BLaER1 treated with 17β-estradiol and CSF1 and Interleukin-3, amounts not matched to agents 10 nM and 100 nM (cell line): ENCODE measurements around the gene SEC61A1.
A peak's percentile ranks its signal among the peaks of the same experiment; 100 is the strongest.

ENCODE experiments used
- H3K27ac ChIP-seq, 11 experiments: shearing (Covaris generic); formaldehyde crosslinking; 2 replicates each; pipeline ENCODE4 v1.8.1; 2022
- H3K27me3 ChIP-seq, 11 experiments: shearing (Covaris generic); formaldehyde crosslinking; 2 replicates each; pipeline ENCODE4 v1.8.1; 2022
- H3K36me3 ChIP-seq, 11 experiments: shearing (Covaris generic); formaldehyde crosslinking; 2 replicates each; pipeline ENCODE4 v1.8.1; 2022
- H3K4me1 ChIP-seq, 10 experiments: shearing (Covaris generic); formaldehyde crosslinking; 2 replicates each; pipeline ENCODE4 v1.8.1; 2022
- H3K4me2 ChIP-seq, 11 experiments: shearing (Covaris generic); formaldehyde crosslinking; 2 replicates each; pipeline ENCODE4 v1.8.1; 2022
- H3K4me3 ChIP-seq, 10 experiments: shearing (Covaris generic); formaldehyde crosslinking; 2 replicates each; pipeline ENCODE4 v1.8.1; 2022
- H3K9ac ChIP-seq, 11 experiments: shearing (Covaris generic); formaldehyde crosslinking; 2 replicates each; pipeline ENCODE4 v1.8.1; 2022
- H3K9me3 ChIP-seq, 11 experiments: shearing (Covaris generic); formaldehyde crosslinking; replicated peaks in 1 of 11; 2 replicates each; pipeline ENCODE4 v1.8.1; 2022
- H4K20me1 ChIP-seq, 11 experiments: shearing (Covaris generic); formaldehyde crosslinking; 2 replicates each; pipeline ENCODE4 v1.8.1; 2022
- Cebpa-rat ChIP-seq, 11 experiments: shearing (Covaris generic); IDR thresholded peaks; 2 replicates each; pipeline ENCODE4 v1.8.1; 2022

SEC61A1 gene

GRCh38 chr3:128066114-128066513, 13.9 kb downstream of the SEC61A1 start:
- H3K9me3 ChIP-seq: no peaks in the 10 kb centered on the region
- TF ChIP-seq Cebpa-rat (IDR thresholded peaks at IDR 0.05): no peak
- H3K27me3 ChIP-seq: no peaks in the 10 kb centered on the region
- H3K4me1 ChIP-seq: no peaks in the 10 kb centered on the region
- H3K4me3 ChIP-seq: no peak overlapping the region
- H3K9ac ChIP-seq: no peak overlapping the region; a peak in 1 of 22 replicates
- no peak overlapping the region for H3K4me2 ChIP-seq
- H4K20me1 ChIP-seq: peaks cover 83 to 100% (median 100%) of the 10 kb centered on the region in 11 experiments; a peak in 21 of 22 replicates
- H3K27ac ChIP-seq: no peak overlapping the region
- H3K36me3 ChIP-seq: peaks cover 100% of the 10 kb centered on the region in 11 experiments

- no peak overlapping the region for H3K27ac ChIP-seq
- H3K4me1 ChIP-seq: no peaks in the 10 kb centered on the region
- H3K9ac ChIP-seq: peak overlapping the region in 1 of 11 experiments; percentile 10; a peak in 3 of 22 replicates
- TF ChIP-seq Cebpa-rat (IDR thresholded peaks at IDR 0.05): no peak
- no peak overlapping the region for H3K4me2 ChIP-seq
- no peak overlapping the region for H3K4me3 ChIP-seq
- H4K20me1 ChIP-seq: peaks cover 83 to 100% (median 100%) of the 10 kb centered on the region in 11 experiments; a peak in 21 of 22 replicates
- peaks cover 100% of the 10 kb centered on the region in 11 experiments for H3K36me3 ChIP-seq
- no peaks in the 10 kb centered on the region for H3K27me3 ChIP-seq
- H3K9me3 ChIP-seq: no peaks in the 10 kb centered on the region
Observed at GRCh38 chr3:128066676-128067075, 14.4 kb downstream of the SEC61A1 start.

GRCh38 chr3:128067489-128067888, 15.3 kb downstream of the SEC61A1 start:
- H3K4me2 ChIP-seq: no peak overlapping the region
- H3K27me3 ChIP-seq: no peaks in the 10 kb centered on the region
- H3K4me3 ChIP-seq: no peak overlapping the region
- H3K27ac ChIP-seq: no peak overlapping the region
- peaks cover 100% of the 10 kb centered on the region in 11 experiments for H3K36me3 ChIP-seq
- H3K4me1 ChIP-seq: peaks cover 0 to 7% (median 0%) of the 10 kb centered on the region in 10 experiments; a peak in 6 of 20 replicates
- H3K9me3 ChIP-seq: no peaks in the 10 kb centered on the region
- peaks cover 83 to 100% (median 100%) of the 10 kb centered on the region in 11 experiments; a peak in 21 of 22 replicates for H4K20me1 ChIP-seq
- H3K9ac ChIP-seq: no peak overlapping the region
- no peak for TF ChIP-seq Cebpa-rat (IDR thresholded peaks at IDR 0.05)

- no peak for TF ChIP-seq Cebpa-rat (IDR thresholded peaks at IDR 0.05)
- H3K27ac ChIP-seq: no peak overlapping the region; a peak in 1 of 22 replicates
- no peak overlapping the region for H3K9ac ChIP-seq
- H3K27me3 ChIP-seq: no peaks in the 10 kb centered on the region
- H4K20me1 ChIP-seq: peaks cover 90 to 100% (median 100%) of the 10 kb centered on the region in 11 experiments; a peak in 21 of 22 replicates
- no peak overlapping the region for H3K4me2 ChIP-seq
- H3K4me1 ChIP-seq: peaks cover 0 to 13% (median under 1%) of the 10 kb centered on the region in 10 experiments; a peak in 10 of 20 replicates
- H3K9me3 ChIP-seq: no peaks in the 10 kb centered on the region
- peaks cover 99 to 100% (median 100%) of the 10 kb centered on the region in 11 experiments for H3K36me3 ChIP-seq
- no peak overlapping the region for H3K4me3 ChIP-seq
Observed at GRCh38 chr3:128068156-128068620, 16.0 kb downstream of the SEC61A1 start.

GRCh38 chr3:128069271-128069670, 17.0 kb downstream of the SEC61A1 start:
- H3K27me3 ChIP-seq: no peaks in the 10 kb centered on the region
- H4K20me1 ChIP-seq: peaks cover 94 to 100% (median 100%) of the 10 kb centered on the region in 11 experiments; a peak in 21 of 22 replicates
- H3K4me3 ChIP-seq: no peak overlapping the region
- peaks cover 0 to 20% (median 10%) of the 10 kb centered on the region in 10 experiments; a peak in 13 of 20 replicates for H3K4me1 ChIP-seq
- no peak overlapping the region for H3K27ac ChIP-seq
- H3K4me2 ChIP-seq: no peak overlapping the region
- peaks cover 88 to 100% (median 95%) of the 10 kb centered on the region in 11 experiments for H3K36me3 ChIP-seq
- H3K9me3 ChIP-seq: no peaks in the 10 kb centered on the region
- TF ChIP-seq Cebpa-rat (IDR thresholded peaks at IDR 0.05): no peak
- no peak overlapping the region for H3K9ac ChIP-seq

GRCh38 chr3:128070898-128071591, 18.8 kb downstream of the SEC61A1 start:
- H4K20me1 ChIP-seq: peaks cover 89 to 100% (median 100%) of the 10 kb centered on the region in 11 experiments; a peak in 21 of 22 replicates
- H3K4me2 ChIP-seq: no peak overlapping the region
- H3K4me1 ChIP-seq: peaks cover 4 to 33% (median 16%) of the 10 kb centered on the region in 10 experiments
- no peak overlapping the region for H3K27ac ChIP-seq
- H3K9ac ChIP-seq: peak overlapping the region in 1 of 11 experiments; percentile 34; a peak in 2 of 22 replicates
- H3K36me3 ChIP-seq: peaks cover 70 to 93% (median 77%) of the 10 kb centered on the region in 11 experiments
- TF ChIP-seq Cebpa-rat (IDR thresholded peaks at IDR 0.05): no peak
- H3K4me3 ChIP-seq: no peak overlapping the region
- peaks cover 5 to 10% (median 8%) of the 10 kb centered on the region in 11 experiments for H3K27me3 ChIP-seq
- H3K9me3 ChIP-seq: no peaks in the 10 kb centered on the region

- Histone ChIP-seq H4K20me1 (peaks cover 89 to 100% (median 100%) of the 10 kb centered on the region in 11 experiments; a peak in 21 of 22 replicates), H3K4me3 (no peak overlapping the region), H3K4me1 (peaks cover 13 to 41% (median 25%) of the 10 kb centered on the region in 10 experiments), H3K9ac (peak overlapping the region in 1 of 11 experiments; percentile 24; a peak in 1 of 22 replicates), H3K27ac (no peak overlapping the region), H3K27me3 (peaks cover 14 to 19% (median 17%) of the 10 kb centered on the region in 11 experiments), H3K9me3 (no peaks in the 10 kb centered on the region), H3K36me3 (peaks cover 62 to 87% (median 69%) of the 10 kb centered on the region in 11 experiments), H3K4me2 (no peak overlapping the region)
- no peak for TF ChIP-seq Cebpa-rat (IDR thresholded peaks at IDR 0.05)
Observed at GRCh38 chr3:128071771-128072453, 19.7 kb downstream of the SEC61A1 start.

- Histone ChIP-seq H3K27ac (no peak overlapping the region), H3K9ac (0 out of 22 replicates have a peak overlapping the region, but pooled peaks of 1 of the 11 experiments have one; percentile 24), H3K27me3 (peaks cover 16 to 26% (median 23%) of the 10 kb centered on the region in 11 experiments), H3K4me3 (no peak overlapping the region), H3K4me1 (peaks cover 20 to 49% (median 32%) of the 10 kb centered on the region in 10 experiments), H3K4me2 (peak overlapping the region in 1 of 11 experiments; percentile 6; a peak in 1 of 22 replicates), H3K9me3 (no peaks in the 10 kb centered on the region), H3K36me3 (peaks cover 54 to 80% (median 63%) of the 10 kb centered on the region in 11 experiments), H4K20me1 (peaks cover 87 to 100% (median 100%) of the 10 kb centered on the region in 11 experiments; a peak in 21 of 22 replicates)
- no peak for TF ChIP-seq Cebpa-rat (IDR thresholded peaks at IDR 0.05)
Observed at GRCh38 chr3:128072454-128073184, 20.4 kb downstream of the SEC61A1 start.
